Measurements from ENCODE around the gene STYXL1. TPM values are rescaled to one million over a fixed set of nuclear protein-coding genes. Genes with fewer than 3 reads are reported as not detected.
A peak's percentile ranks its signal among the peaks of the same experiment; 100 is the strongest.

The STYXL1 gene
- total and polyA plus RNA-seq, 2 experiments from 2014 or later: 56.3 to 70.1 TPM

GRCh38 chr7:76047305-76047810, 442 bp downstream of the STYXL1 start:
- Histone ChIP-seq H3K9me3 (ENCODE audit: low read depth) (no peaks in the 10 kb centered on the region), H3K4me1 (ENCODE audit: insufficient read depth) (peaks cover 18% of the 10 kb centered on the region), H3K27me3 (no peaks in the 10 kb centered on the region), H4K20me1 (ENCODE audit: insufficient read depth, poor library complexity, severe bottlenecking) (peaks cover 5% of the 10 kb centered on the region), H3K4me2 (peak overlapping the region; percentile 76), H2AFZ (peak overlapping the region; percentile 79), H3K27ac (peak overlapping the region; percentile 99), H3K4me3 (peak overlapping the region; percentile 83), H3K36me3 (replicated peaks; ENCODE audit: insufficient read depth, low read depth) (no peaks in the 10 kb centered on the region), H3K9me2 (replicated peaks; ENCODE audit: insufficient read depth) (no peaks in the 10 kb centered on the region), H3K79me2 (peaks cover 88% of the 10 kb centered on the region)
- TF ChIP-seq EZH2phosphoT487 (IDR thresholded peaks at IDR 0.05; ENCODE audit: low read depth, severe bottlenecking, unreplicated experiment) (no peak), CTCF (IDR thresholded peaks at IDR 0.05; ENCODE audit: poor library complexity) (no peak), EZH2 (IDR thresholded peaks at IDR 0.05; ENCODE audit: borderline replicate concordance) (no peak)
- 4% methylated on average over 21 of the region's 21 CpGs for WGBS (ENCODE audit: low lambda C conversion rate, missing lambda C conversion rate)
- no peak for DNase-seq (ENCODE audit: low spot score)

- no peak overlapping the region for H3K27ac ChIP-seq
- DNase-seq (ENCODE audit: low spot score): no peak
- H3K27me3 ChIP-seq: no peaks in the 10 kb centered on the region
- WGBS (ENCODE audit: low lambda C conversion rate, missing lambda C conversion rate): 97% methylated on average over 7 of the region's 7 CpGs
- no peak overlapping the region for H3K4me2 ChIP-seq
- H3K9me3 ChIP-seq (ENCODE audit: low read depth): no peaks in the 10 kb centered on the region
- no peaks in the 10 kb centered on the region for H4K20me1 ChIP-seq (ENCODE audit: insufficient read depth, poor library complexity, severe bottlenecking)
- H3K9me2 ChIP-seq (replicated peaks; ENCODE audit: insufficient read depth): no peaks in the 10 kb centered on the region
- no peak overlapping the region for H3K4me3 ChIP-seq
- peaks cover 58% of the 10 kb centered on the region for H3K79me2 ChIP-seq
- H3K36me3 ChIP-seq (replicated peaks; ENCODE audit: insufficient read depth, low read depth): no peaks in the 10 kb centered on the region
- TF ChIP-seq EZH2 (IDR thresholded peaks at IDR 0.05; ENCODE audit: borderline replicate concordance) (no peak), EZH2phosphoT487 (IDR thresholded peaks at IDR 0.05; ENCODE audit: low read depth, severe bottlenecking, unreplicated experiment) (no peak), CTCF (IDR thresholded peaks at IDR 0.05; ENCODE audit: poor library complexity) (no peak)
- H3K4me1 ChIP-seq (ENCODE audit: insufficient read depth): peaks cover 13% of the 10 kb centered on the region
- H2AFZ ChIP-seq: no peak overlapping the region
Measured at GRCh38 chr7:76044375-76044865, 3.4 kb downstream of the STYXL1 start.

GRCh38 chr7:76040126-76040525, 7.7 kb downstream of the STYXL1 start:
- Histone ChIP-seq H3K4me1 (ENCODE audit: insufficient read depth) (no peaks in the 10 kb centered on the region), H4K20me1 (ENCODE audit: insufficient read depth, poor library complexity, severe bottlenecking) (no peaks in the 10 kb centered on the region), H3K9me3 (ENCODE audit: low read depth) (no peaks in the 10 kb centered on the region), H3K4me2 (no peak overlapping the region), H3K27ac (no peak overlapping the region), H3K27me3 (no peaks in the 10 kb centered on the region), H3K4me3 (no peak overlapping the region), H2AFZ (no peak overlapping the region), H3K36me3 (replicated peaks; ENCODE audit: insufficient read depth, low read depth) (no peaks in the 10 kb centered on the region), H3K79me2 (peaks cover 20% of the 10 kb centered on the region), H3K9me2 (replicated peaks; ENCODE audit: insufficient read depth) (no peaks in the 10 kb centered on the region)
- no peak for DNase-seq (ENCODE audit: low spot score)
- WGBS (ENCODE audit: low lambda C conversion rate, missing lambda C conversion rate): 53% methylated on average over 6 of the region's 6 CpGs
- no peak for TF ChIP-seq CTCF (IDR thresholded peaks at IDR 0.05; ENCODE audit: poor library complexity)
- TF ChIP-seq EZH2 (IDR thresholded peaks at IDR 0.05; ENCODE audit: borderline replicate concordance): no peak
- no peak for TF ChIP-seq EZH2phosphoT487 (IDR thresholded peaks at IDR 0.05; ENCODE audit: low read depth, severe bottlenecking, unreplicated experiment)
